GM18909 (cell line): Measurements from ENCODE around the gene SHPK.
"Not testable (repeated sequence)": the region's sequence is repeated elsewhere in the genome, so short reads cannot be mapped to it uniquely, and the experiment has no call there.

Source experiments
- ATAC-seq: cut with Tn5 transposase; IDR thresholded peaks from one replicate; pipeline ENCODE4 v1.9.1; 2021; ENCODE audit warnings: mild to moderate bottlenecking; ENCODE audit not compliant: unreplicated experiment, poor library complexity

SHPK gene

DNA sequence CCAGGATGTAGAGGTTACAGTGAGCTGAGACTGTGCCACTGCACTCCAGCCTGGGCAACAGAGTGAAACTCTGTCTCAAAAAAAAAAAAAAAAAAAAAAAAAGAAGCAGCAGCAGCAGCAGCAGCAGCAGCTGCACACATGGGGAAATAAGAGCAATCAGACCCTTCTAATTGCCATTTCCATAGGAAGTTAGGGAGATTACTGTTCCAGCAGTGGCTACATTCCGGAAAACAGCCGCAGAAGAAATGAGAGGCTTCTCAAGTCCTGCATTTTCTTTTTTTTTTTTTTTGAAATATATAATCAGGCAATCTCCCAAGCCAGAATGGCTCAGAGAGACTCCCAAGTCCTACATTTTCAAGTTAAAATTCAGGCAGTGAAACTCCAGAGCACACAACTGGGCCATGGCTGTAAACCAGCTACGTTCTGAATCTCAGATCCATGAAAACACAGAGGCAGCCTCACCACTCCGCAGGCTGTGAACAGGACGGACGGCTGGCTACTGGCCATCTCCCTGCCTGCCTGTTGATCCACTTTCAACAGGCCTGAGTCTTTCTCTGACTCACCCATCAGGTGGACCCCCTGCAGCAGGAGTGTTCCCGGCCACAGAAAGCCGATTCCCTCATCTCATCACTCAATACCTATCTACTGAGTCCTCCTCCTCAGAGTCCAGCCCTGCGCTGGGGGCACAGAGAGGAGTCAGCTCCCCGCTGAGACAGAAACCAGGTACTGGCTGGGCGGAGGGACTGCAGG, 41.8 kb downstream of the SHPK start:
- no peak for ATAC-seq

GRCh38 chr17:3593384-3593783, 42.7 kb downstream of the SHPK start:
- ATAC-seq: no peak

DNA sequence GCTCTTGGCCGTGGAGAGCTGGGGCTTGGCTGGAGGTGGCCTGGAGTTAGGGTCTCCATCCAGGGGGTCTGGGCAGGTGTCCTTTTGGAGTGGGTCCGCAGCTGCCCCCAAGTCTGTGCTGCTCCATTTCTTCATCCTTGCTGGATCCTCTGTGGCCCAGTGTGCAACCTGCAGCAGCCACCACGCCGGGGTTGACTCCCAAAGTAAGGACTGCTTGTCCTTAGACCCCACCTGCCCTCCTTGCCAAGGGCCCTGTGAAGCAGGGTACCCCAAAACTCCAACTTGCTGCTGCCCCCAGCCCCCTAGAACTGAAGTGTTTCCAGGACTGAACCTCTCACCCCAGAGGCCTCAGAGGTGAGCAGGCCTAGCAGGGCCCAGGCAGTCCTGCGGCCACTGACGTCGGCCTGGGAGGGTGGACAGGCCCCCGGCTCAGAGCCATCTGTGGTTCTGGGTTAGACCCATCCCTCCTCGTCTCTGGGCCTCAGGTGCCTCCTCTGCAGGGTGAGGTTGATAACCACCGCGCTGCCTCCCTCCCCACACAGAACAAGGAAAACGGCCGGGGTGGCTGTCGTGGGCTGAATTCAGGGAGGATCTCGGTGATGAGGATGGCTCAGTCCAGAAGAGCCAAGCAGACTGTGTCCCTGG, 43.7 kb downstream of the SHPK start:
- no peak for ATAC-seq

DNA sequence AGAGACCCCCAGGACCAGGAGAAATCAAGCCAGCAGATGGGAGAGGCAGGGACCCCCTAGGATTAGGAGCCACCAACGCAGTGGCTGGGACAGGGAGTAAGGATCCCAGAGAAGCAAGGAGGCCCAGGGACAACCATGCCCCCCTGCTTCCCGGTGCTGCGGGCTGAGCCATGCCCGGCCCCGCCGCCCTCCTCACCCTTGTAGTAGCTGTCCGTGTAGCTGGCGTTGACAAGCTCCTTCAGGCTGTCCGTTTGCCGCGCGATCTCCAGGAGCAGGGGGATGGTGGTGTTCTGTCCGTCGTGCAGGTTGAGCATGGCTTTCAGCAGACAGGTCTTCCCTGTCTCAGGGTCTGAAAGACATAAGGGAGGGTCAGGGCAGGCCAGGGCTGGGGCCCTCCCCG, 45.3 kb downstream of the SHPK start:
- ATAC-seq: no peak

GRCh38 chr17:3590231-3590630, 45.8 kb downstream of the SHPK start:
- no peak for ATAC-seq

DNA sequence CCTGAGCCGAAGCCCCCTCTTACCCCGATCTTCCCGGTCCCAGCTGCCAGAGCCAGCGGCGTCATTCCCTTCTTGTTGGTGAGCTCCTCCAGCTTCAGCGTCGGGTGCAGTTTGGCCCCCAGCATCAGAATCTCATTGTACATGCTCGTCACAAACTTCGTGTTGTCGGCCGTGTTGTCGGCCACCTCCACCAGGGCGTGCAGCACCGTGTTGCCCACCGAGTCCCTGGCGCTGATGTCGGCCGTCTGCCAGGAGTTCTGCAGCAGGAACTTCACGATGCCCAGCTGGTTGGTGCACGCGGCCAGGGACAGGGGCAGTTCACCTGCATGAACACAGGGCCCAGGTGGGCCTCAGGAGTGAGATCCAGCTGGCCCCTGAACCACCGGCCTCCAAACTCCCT, 46.3 kb downstream of the SHPK start:
- ATAC-seq: no peak

DNA sequence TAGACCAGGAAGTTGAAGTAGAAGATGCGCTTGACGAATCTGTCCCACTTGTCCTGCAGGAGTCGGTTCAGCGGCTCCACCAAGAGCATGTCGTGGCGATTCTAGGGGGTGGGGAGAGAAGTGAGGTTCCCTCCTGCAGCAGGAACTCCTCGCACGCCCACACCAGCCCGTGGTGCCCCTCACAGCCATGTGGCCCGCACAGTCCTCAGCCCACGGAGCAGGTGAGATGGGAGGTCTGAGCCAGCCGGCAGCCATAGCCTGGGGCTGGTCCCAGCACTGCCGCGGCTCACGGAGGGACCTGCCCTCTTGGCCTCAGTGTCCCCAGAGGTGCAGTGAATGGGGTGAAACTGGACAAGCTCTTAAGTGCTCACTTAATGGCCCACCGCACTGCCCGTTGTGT, 50.2 kb downstream of the SHPK start:
- no peak for ATAC-seq

GRCh38 chr17:3583456-3583855, 52.6 kb downstream of the SHPK start:
- ATAC-seq: no peak

DNA sequence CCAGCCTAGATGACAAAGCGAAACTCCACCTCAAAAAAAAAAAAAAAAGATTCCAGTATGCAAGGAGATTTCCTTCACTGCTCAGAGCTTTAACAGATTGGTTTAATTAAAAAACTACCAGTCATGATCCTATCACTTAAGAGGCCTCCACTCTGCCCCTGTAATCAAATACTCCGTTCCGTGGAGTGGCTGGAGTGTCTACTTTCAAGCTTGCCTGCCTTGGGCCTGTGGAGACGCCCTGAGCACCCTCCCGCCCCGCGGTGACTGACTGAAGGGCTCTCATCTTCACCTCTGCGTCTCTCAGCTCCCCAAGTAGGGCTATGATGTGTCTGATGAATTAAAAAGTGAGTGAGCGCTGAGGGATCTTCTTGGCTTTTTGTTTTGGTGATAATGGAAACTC, 53.1 kb downstream of the SHPK start:
- ATAC-seq: no peak

DNA sequence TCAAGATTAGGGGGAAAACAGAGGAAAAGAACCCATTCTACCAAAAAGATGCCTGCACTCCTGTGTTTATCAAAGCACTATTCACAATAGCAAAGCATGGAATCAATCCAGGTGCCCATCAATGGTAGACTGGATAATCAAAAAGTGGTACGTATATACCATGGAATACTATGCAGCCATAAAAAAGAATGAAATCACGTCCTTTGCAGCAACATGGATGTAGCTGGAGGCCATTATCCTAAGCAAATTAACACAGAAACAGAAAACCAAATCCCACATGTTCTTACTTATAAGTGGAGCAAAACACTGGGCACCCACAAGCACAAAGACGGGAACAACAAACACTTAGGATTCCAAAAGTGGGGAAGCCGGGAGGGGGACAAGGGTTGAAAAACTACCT, 57.4 kb downstream of the SHPK start:
- not testable (repeated sequence) for ATAC-seq

DNA sequence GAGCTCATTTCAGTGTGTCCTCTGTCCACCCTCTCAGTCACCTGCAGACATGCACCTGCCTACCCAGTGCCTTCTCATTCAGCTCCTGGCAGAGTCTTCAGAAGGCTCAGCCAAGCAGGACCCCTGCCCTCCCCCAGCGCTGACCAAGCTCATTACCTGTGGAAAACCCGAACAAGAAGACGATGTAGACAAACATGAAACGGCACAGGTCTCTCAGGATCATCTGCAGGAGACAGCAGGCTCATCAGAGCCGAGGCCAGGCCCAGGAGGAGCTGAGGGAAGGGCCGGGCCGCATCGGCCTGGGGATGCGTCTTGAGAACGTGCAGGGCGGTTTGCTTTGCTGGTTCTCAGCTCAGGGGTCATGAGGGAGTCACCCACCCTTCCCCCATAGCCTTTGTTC, 59.1 kb downstream of the SHPK start:
- ATAC-seq: no peak

DNA sequence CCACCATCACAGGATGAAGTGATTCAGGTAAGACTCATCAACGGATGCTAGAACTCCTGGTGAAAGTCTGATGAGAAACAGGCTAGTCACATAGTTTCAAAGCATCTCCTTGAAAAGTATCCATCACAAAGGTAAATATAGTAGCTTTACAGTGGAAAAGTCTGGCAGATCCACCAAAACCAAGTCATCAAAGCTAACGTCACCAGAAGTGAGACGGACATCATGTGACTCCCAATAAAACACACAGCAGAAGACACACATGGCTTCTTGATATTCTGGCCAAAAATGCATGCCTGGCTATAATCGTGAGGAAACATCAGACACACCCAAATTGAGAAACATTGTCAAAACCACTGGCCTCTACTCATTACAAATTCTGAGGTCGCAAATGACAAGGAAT, 60.5 kb downstream of the SHPK start:
- no peak for ATAC-seq

- ATAC-seq: no peak
These were observed 61.8 kb downstream of the SHPK start for GRCh38 chr17:3574231-3574630.

GRCh38 chr17:3573246-3574100, 62.6 kb downstream of the SHPK start:
- no peak for ATAC-seq

GRCh38 chr17:3572231-3572630, 63.8 kb downstream of the SHPK start:
- ATAC-seq: no peak

DNA sequence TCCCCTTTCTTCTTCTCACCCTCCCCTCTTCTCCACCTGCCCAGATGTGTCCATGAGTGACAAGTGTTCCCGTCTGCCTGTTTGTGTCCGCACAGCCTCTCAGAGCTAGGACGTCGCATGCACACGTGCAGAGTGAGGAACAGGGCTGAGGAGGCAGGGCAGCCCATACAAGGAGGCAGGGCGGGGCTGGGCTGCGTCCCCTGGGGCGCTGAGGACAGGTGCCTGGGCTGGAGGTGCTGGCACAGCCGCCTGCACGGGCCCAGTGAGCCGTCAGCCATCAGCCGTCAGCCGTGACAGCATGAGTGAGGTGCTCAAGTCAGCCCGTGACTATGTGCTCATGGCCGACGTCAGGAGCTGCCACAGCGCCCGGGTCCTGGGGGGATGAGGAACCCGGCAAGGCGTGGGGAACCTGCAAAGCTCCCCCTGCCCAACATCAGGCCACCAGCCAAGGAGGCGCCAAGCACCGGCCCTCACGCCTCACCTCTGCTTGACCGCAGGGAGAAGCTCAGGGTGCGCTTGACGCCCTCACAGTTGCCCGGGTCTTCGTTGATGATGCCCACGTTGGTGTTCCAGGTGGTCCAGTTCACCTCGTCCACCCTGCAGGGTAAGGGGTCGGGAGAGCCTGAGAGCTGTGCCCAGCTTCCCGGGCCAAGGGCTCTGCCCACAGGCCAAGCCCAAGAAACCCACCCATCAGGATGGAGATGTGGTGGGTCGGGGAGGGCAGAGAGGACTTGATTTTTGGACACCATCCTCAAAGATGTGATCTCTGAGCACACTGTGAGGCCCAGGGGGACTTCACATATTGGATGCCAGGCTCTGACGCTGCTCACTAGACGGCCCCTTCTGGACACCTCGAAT, 64.8 kb downstream of the SHPK start:
- no peak for ATAC-seq

GRCh38 chr17:3569534-3570137, 66.4 kb downstream of the SHPK start:
- ATAC-seq: no peak

- ATAC-seq: no peak
These were observed 69.5 kb downstream of the SHPK start for GRCh38 chr17:3566551-3566950.

- ATAC-seq: no peak
These were observed 70.9 kb downstream of the SHPK start for GRCh38 chr17:3565143-3565542.

DNA sequence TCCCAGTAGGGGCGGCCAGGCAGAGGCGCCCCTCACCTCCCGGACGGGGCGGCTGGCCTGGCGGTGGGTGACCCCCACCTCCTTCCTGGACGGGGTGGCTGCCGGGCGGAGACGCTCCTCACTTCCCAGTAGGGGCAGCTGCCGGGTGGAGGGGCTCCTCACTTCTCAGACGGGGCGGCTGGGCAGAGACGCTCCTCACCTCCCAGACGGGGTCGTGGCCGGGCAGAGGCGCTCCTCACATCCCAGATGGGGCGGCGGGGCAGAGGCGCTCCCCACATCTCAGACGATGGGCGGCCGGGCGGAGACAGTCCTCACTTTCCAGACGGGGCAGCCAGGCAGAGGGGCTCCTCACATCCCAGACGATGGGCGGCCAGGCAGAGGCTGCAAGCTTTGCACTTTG, 71.8 kb downstream of the SHPK start:
- not testable (repeated sequence) for ATAC-seq
